Parathyroid adenoma (tissue), 2 donors: Measurements from ENCODE around the gene SIGLEC14.
"Not testable (repeated sequence)": the region's sequence is repeated elsewhere in the genome, so short reads cannot be mapped to it uniquely, and the experiment has no call there.

Experiments used
- H2AFZ ChIP-seq: fragments of 300-600 bp; sonication (generic); one replicate; pipeline ENCODE4 v1.7.0; 2017; ENCODE audit warnings: antibody characterized with exemption, mild to moderate bottlenecking
- H3K27ac ChIP-seq: fragments of 300-600 bp; sonication (generic); one replicate; pipeline ENCODE4 v1.7.0; 2017
- H3K27me3 ChIP-seq: fragments of 300-600 bp; sonication (generic); one replicate; pipeline ENCODE4 v1.7.0; 2017; ENCODE audit warnings: low read length; ENCODE audit not compliant: control insufficient read depth, insufficient read depth
- H3K36me3 ChIP-seq: fragments of 300-600 bp; sonication (generic); one replicate; pipeline ENCODE4 v1.7.0; 2017; ENCODE audit warnings: low read length; ENCODE audit not compliant: control insufficient read depth, insufficient read depth
- H3K4me1 ChIP-seq: fragments of 300-600 bp; sonication (generic); one replicate; pipeline ENCODE4 v1.7.0; 2017; ENCODE audit warnings: control low read depth
- H3K4me2 ChIP-seq: fragments of 300-600 bp; sonication (generic); one replicate; pipeline ENCODE4 v1.7.0; 2017; ENCODE audit warnings: low read length
- H3K4me3 ChIP-seq: fragments of 300-600 bp; sonication (generic); one replicate; pipeline ENCODE4 v1.7.0; 2017; ENCODE audit warnings: low read depth, low read length
- H3K79me2 ChIP-seq: fragments of 300-600 bp; sonication (generic); one replicate; pipeline ENCODE4 v1.7.0; 2017; ENCODE audit warnings: control low read depth
- H3K9ac ChIP-seq: fragments of 300-600 bp; sonication (generic); one replicate; pipeline ENCODE4 v1.7.0; 2017; ENCODE audit warnings: mild to moderate bottlenecking
- H3K9me3 ChIP-seq: fragments of 300-600 bp; sonication (generic); one replicate; pipeline ENCODE4 v1.7.0; 2017; ENCODE audit warnings: low read length; ENCODE audit not compliant: control insufficient read depth
- TF ChIP-seq, protein P1 (sequence below): fragments of 300-600 bp; sonication (generic); IDR thresholded peaks from one replicate; pipeline ENCODE4 v1.7.0; 2017; ENCODE audit warnings: antibody characterized with exemption, mild to moderate bottlenecking
- donor health status: primary hyperparathyroidism.

SIGLEC14 gene, protein sequence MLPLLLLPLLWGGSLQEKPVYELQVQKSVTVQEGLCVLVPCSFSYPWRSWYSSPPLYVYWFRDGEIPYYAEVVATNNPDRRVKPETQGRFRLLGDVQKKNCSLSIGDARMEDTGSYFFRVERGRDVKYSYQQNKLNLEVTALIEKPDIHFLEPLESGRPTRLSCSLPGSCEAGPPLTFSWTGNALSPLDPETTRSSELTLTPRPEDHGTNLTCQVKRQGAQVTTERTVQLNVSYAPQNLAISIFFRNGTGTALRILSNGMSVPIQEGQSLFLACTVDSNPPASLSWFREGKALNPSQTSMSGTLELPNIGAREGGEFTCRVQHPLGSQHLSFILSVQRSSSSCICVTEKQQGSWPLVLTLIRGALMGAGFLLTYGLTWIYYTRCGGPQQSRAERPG

DNA sequence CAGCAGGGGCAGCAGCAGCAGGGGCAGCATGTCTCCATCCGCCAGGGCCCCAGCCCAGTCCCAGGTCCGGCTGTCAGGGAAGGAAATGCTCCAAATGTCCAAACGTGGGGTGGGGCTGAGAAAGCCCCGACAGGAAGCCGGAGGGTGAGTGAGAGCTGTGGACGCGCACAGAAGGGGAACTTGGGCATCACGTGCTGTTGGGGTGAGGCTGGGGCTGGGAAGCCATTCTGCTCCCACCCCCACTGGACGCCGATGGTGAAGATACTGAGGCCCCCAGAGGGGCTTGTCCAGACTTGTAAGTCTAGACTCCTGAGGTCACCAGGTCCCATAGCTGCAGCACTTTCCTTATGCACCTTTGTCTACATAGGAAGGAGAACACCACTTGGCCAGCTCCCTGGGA lies at the start of gene SIGLEC14:
SIGLEC14 (minus strand) TSS at position 96 of the 400 bp plus-strand sequence; CDS start at position 30, 66 bp downstream.
- not testable (repeated sequence) for H3K27me3 ChIP-seq, H3K36me3 ChIP-seq, H2AFZ ChIP-seq, H3K27ac ChIP-seq, H3K9ac ChIP-seq, H3K9me3 ChIP-seq, H3K79me2 ChIP-seq
- peak within 1 kb of the TSS; percentile 65 for H3K4me3 ChIP-seq
- H3K4me2 ChIP-seq, result peak within 1 kb of the TSS; percentile 80
- H3K4me1 ChIP-seq, result peaks cover 22% of the 10 kb centered on the region

DNA sequence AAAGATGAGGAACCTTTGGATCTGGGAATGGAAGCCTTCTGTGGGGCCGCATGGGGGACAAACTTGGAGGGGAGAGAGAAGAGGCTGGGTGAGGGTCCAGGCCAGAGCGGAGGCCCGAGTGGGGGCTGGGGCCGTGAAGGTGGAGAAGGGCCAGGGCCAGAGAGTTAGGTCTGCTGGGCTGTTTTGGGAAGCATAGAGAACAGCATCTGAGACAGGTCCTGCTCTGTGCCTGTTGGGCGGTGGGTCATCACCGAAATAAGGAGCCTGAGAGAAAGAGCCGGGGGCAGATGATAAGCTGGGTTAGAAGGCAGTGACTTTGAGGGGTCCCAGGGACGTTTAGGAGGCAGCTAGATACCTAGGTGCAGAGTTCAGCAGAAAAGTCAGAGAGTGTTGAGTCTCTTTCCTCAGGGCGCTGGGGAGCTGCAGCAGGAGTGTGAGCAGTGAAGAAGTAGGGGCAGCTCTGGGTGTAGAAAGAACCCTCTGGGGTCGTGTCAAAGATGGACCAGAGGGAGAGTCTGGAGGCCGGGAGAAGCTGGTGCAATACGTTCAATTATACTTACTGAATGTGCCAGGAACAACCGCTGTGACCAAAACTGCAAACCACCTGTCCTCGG lies 49.2 kb upstream of the SIGLEC14 start:
- no peaks in the 10 kb centered on the region for H3K27me3 ChIP-seq
- H3K4me1 ChIP-seq, result peaks cover 19% of the 10 kb centered on the region
- H3K36me3 ChIP-seq, result no peaks in the 10 kb centered on the region
- H3K4me2 ChIP-seq, result no peak overlapping the region
- no peak overlapping the region for H2AFZ ChIP-seq
- peaks cover 27% of the 10 kb centered on the region for H3K79me2 ChIP-seq
- H3K9ac ChIP-seq, result no peak overlapping the region
- TF ChIP-seq, protein P1, sequence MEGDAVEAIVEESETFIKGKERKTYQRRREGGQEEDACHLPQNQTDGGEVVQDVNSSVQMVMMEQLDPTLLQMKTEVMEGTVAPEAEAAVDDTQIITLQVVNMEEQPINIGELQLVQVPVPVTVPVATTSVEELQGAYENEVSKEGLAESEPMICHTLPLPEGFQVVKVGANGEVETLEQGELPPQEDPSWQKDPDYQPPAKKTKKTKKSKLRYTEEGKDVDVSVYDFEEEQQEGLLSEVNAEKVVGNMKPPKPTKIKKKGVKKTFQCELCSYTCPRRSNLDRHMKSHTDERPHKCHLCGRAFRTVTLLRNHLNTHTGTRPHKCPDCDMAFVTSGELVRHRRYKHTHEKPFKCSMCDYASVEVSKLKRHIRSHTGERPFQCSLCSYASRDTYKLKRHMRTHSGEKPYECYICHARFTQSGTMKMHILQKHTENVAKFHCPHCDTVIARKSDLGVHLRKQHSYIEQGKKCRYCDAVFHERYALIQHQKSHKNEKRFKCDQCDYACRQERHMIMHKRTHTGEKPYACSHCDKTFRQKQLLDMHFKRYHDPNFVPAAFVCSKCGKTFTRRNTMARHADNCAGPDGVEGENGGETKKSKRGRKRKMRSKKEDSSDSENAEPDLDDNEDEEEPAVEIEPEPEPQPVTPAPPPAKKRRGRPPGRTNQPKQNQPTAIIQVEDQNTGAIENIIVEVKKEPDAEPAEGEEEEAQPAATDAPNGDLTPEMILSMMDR, result no peak
- H3K4me3 ChIP-seq, result no peak overlapping the region
- no peaks in the 10 kb centered on the region for H3K9me3 ChIP-seq
- H3K27ac ChIP-seq, result no peak overlapping the region

DNA sequence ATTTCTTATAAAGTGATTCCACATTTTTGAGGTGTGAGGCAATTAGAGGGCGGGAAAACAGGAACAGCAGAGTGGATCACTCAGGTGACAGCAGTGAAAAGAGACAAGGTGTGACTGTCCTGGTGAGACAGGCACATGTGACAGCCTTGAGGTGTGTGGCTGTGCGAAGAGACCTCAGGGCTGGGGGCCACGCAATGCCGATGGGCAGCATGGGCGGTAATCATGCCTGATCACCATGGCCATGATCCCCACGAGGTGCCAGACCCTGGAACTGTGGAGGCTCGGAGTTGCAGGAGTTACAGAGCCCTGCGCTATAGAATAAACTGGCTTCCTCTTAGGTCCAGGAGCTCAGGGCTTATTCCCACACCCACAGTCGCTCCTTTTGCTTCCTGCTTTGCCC lies 48.5 kb upstream of the SIGLEC14 start:
- H3K27ac ChIP-seq, result no peak overlapping the region
- TF ChIP-seq, protein P1, result no peak
- peaks cover 19% of the 10 kb centered on the region for H3K4me1 ChIP-seq
- H3K27me3 ChIP-seq, result no peaks in the 10 kb centered on the region
- H3K36me3 ChIP-seq, result no peaks in the 10 kb centered on the region
- no peak overlapping the region for H3K9ac ChIP-seq
- no peak overlapping the region for H3K4me2 ChIP-seq
- no peak overlapping the region for H3K4me3 ChIP-seq
- H3K9me3 ChIP-seq, result no peaks in the 10 kb centered on the region
- no peak overlapping the region for H2AFZ ChIP-seq
- peaks cover 34% of the 10 kb centered on the region for H3K79me2 ChIP-seq

DNA sequence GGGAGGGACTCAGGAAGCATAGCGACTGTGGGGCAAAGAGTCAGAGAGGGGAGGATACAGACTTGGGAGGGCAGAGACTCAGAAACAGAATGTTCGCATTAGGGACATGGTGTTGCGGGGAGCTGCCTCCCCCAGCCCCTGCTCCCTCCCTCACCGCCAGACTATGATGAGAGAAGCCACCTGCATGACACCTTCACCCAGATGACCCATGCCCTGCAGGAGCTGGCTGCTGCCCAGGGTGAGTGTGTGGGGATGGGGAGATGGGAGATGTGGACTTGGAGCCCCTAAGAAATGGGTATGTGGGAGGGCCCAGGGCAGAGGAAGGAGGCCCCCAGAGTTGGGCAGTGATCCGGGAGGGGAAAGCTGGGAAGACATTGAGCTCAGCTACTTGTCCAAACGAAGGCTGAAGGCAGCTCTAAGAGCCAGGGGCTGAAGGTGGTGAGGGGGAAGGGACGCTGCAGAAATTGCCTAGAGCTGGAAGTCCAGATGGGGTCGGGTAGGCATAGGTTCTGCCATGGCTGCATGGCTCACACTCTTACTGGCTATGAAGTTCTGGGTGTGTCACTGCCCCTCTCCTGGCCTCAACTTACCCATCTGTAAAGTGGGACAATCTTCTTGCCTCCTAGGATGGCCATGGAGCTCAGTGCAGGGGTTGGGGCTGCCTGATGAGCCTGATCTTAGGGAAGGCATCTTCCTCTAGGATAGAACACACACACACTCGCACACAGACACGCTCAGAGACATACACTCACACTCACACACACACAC lies 47.9 kb upstream of the SIGLEC14 start:
- peaks cover 19% of the 10 kb centered on the region for H3K4me1 ChIP-seq
- H3K79me2 ChIP-seq, result peaks cover 38% of the 10 kb centered on the region
- TF ChIP-seq, protein P1, result no peak
- no peak overlapping the region for H3K4me2 ChIP-seq
- H3K4me3 ChIP-seq, result no peak overlapping the region
- H3K9ac ChIP-seq, result no peak overlapping the region
- no peaks in the 10 kb centered on the region for H3K9me3 ChIP-seq
- H3K27ac ChIP-seq, result no peak overlapping the region
- no peak overlapping the region for H2AFZ ChIP-seq
- H3K27me3 ChIP-seq, result no peaks in the 10 kb centered on the region
- no peaks in the 10 kb centered on the region for H3K36me3 ChIP-seq

DNA sequence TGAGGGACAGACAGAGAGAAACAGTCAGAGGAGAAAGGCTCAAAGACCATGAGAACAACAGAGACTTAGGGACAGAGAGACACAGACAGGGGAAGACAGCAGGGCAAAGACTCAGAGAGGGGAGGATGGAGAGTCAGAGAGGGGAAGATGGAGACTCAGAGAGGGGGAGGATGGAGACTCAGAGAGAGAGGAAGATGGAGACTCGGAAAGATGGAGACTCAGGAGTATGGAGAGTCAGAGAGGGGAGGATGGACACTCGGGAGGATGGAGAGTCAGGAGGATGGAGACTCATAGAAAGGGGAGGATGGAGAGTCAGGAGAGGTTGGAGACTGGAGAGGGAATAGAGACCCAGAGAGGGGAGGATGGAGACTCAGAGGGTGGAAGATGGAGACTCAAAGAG lies 47.2 kb upstream of the SIGLEC14 start:
- Histone ChIP-seq H3K36me3 (no peaks in the 10 kb centered on the region), H3K4me1 (peaks cover 19% of the 10 kb centered on the region)
- TF ChIP-seq, protein P1, result no peak

More for the DNA sequence above, 47.2 kb upstream of the SIGLEC14 start:
- no peak overlapping the region for H3K27ac ChIP-seq
- H3K9ac ChIP-seq, result no peak overlapping the region
- H3K4me3 ChIP-seq, result no peak overlapping the region
- peaks cover 38% of the 10 kb centered on the region for H3K79me2 ChIP-seq
- no peaks in the 10 kb centered on the region for H3K27me3 ChIP-seq
- no peak overlapping the region for H2AFZ ChIP-seq
- H3K4me2 ChIP-seq, result no peak overlapping the region
- no peaks in the 10 kb centered on the region for H3K9me3 ChIP-seq
